RCC 7860 (cell line): ENCODE data around the gene TMEM120B.
"Not testable (repeated sequence)": the region's sequence is repeated elsewhere in the genome, so short reads cannot be mapped to it uniquely, and the experiment has no call there.

ENCODE experiments used
- DNase-seq: peaks from one replicate; pipeline ENCODE4 v3.0.0-alpha.2; 2015; ENCODE audit warnings: low spot score
- FAIRE-seq: peaks from 2 replicates; lab custom pipeline; 2012; peaks lifted over from hg19 to GRCh38; lab: Jason Lieb, UNC

TMEM120B gene

DNA sequence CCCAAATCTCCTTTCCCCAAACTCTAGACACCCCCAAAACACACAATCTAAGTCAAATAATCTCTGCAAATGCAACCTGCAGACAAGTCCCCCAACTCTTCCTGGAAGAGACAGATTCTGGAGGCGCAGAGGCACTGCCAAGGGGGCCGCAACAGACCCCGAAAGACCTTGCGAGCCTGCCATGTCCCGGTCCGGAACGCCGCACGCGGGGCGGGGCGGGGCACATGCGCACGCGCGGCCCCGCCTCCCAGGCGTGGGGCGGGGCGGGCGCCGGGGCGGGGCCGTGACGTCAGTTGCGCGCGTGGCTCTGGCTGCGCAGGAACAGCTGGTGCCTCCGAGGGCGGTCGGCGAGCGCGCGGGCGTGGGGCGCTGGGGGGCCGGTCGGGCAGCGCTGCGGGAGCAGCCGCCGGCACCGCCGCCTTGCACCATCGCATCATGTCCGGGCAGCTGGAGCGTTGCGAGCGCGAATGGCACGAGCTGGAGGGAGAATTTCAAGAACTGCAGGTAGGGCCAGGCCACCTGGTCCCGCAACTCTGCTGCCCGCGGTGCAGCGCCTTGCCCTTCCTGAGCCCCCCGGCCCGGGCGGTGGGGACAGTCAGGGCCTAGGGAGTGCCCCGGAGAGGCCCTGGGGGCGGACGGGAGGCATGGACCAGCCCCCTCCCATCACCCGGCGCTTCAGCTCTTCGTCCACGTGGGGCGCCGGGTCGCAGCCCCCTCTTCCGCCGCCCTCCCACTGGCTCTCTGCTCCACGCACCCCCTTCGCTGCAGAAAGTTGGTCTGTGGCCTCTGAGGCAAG lies at the start of gene TMEM120B:
TSS of gene TMEM120B (plus strand) at position 292 of the 796 bp plus-strand sequence. CDS start at position 436, 144 bp downstream.
- FAIRE-seq: no peak
- DNase-seq: peak; percentile 35

DNA sequence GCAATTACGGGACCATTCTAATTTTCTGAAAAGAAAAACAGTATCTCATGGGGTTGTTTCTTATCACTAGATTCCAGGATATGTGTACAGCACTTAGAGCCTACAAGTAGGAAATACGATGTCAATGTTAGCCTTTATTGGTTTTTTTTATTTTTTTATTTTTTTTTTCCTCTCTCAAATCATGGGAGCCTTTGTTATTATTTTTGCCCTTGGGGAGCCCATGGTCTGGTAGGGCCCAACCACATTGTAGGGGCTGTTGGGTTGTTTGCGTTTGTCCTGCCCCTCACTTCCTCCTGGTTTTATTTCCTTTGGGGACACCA lies 49.0 kb upstream of the TMEM120B start:
- no peak for FAIRE-seq
- no peak for DNase-seq

DNA sequence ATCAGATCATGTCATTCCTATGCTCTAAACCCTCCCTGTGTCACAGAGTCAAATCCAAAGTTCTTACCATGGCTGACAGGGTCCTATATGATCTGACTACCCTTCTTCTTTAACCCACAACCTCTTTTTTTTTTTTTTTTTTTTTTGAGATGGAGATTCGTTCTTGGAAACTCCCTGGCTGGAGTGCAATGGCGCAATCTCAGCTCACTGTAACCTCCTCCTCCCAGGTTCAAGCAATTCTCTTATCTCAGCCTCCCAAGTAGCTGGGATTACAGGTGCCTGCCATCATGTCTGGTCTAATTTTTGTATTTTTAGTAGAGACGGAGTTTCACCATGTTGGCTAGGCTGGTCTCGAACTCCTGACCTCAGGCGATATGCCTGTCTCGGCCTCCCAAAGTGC lies 45.7 kb upstream of the TMEM120B start:
- FAIRE-seq, DNase-seq: not testable (repeated sequence)

DNA sequence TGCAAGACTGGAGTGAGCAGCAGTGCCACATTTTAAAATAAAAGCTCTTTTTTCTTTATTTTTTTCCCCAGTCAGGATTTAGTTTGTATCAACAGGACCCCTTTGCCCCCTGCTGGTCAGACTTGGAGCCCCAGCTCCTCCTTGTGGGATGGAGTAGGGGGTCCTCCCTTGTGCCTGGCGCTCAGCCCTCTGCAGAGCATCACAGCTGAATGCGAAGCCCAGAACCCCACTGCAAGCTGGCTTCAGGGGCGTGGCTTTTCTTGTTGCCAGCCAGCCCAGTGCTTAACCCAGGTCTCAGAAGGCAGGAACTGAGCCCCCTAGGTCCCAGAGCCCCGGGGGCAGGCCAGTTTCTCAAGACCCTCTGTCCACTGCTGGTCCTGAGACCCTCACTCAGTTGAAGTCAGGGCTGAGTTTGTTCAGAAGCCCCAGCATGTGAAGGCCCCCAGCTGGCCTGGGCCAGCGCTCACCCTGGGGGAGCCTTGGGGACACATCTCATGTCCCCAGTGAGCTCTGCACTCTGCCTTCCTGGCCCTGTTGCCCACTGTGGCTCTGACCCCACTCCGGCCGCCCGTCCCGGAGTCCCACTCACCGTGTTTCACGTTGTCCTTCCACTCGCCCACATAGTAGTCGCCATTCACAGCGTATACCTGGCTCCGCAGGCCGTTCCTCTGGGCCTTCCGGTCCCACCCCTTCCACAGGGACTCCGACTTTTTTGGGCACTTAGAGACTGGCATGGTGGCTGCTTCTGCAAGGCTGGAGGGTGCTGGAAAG lies 43.6 kb upstream of the TMEM120B start:
- FAIRE-seq: no peak
- DNase-seq: no peak

DNA sequence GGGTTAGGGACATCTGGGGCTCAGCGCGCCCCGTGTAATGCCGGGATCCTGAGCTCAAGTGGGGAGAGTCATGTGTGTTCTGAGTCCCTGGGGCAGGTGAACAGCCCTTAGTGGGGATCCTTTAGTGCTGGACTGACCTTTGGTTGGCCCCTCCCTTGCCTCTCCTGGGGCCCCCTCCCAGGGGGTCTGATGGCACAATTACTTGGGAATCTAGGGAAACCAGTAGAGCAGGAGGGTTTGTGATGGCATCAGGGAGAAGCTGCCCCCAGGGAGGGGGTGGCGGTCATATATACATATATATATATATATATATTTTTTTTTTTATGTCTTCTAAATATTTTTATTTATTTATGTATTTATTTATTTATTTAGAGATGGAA lies 43.0 kb upstream of the TMEM120B start, which contains the start of gene MORN3:
TSS of gene MORN3 (minus strand) at position 134 of the 380 bp plus-strand sequence. CDS start 171 bp downstream, outside the sequence.
- FAIRE-seq (no peak), DNase-seq (no peak)

DNA sequence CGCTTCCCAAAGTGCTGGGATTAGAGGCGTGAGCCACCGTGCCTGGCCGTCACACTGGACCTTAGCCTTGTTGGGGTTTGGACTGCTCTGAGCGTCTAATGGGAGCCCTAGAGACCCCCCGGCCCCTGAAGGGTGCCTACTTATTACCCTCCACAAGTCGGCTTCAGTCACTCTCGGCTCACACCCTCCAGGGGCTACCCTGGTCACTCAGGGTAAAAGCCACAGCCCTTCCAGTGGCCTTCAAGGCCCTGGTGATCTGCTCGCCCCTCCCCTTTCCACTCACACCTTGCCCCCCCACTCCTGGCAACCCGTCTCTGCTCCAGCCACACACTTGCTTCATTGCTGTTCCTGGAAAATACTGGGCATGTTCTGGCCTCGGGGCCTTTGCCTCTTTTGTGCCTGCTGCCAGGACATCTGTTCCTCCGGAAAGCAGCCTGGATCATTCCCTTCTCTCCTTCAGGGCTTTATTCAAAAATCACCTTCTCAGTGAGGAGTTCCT lies 39.5 kb upstream of the TMEM120B start:
- FAIRE-seq (no peak), DNase-seq (no peak)

DNA sequence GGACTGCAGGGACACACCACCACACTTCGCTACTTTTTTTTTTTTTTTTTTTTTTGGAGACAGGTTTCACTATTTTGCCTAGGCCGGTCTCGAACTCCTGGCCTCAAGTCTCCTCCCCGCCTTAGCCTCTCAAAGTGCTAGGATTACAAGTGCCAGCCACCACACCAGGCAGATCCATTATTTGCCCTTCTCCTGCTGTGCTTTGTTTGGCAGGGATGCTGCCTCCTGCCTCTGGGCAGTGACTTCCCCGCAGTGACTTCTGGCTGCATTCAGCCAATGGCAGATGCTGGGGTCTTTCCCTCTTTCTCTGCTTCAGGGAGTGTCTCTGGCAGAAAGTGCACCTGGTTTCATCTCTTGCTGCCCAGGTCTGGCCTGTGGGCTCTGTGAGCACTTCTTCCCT lies 36.4 kb upstream of the TMEM120B start:
- DNase-seq (no peak), FAIRE-seq (no peak)

DNA sequence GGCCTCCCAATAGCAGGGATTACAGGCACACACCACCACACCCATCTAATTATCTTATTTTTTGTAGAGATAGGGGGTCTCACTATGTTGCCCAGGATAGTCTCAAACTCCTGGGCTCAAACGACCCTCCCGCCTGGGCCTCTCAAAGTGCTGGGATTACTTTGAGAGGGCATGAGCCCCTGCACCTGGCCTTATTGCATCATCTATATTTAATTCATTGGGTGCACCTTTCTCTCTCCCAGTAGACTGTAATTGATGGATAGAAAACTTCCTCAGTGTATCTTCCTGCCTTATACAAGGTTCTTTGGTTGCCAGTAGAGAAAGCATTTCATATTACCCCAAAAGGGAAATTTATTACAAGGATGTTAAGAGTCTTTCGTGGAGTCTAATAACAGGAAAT lies 34.2 kb upstream of the TMEM120B start:
- DNase-seq: no peak
- no peak for FAIRE-seq

DNA sequence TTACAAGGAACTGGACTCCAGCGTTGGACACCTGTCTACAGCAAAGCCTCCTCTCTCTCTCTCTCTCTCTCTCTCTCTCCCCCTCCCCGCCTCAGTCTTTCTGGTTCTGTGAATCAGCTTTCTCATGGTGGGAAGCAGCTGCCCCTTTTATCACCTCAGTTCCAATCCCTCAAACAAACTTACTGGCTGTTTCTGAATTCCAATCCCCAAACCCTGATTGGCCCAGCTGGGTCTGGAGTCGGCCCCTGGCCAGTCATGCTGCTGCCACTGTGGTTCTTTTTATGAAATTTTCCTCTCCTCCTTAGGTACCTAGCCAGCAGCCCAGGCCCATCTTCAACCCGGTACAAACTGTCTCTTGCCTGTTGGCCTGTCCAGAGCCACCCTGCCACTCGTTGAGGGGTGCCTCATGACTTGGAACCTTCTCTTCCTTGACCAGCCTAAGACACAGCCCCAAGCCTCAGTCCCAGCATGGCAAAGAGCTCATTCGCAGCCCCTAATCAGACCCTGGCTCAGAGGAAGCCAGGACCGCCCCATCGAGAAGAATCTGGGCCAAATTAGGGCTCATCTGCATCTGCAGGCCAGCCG lies 33.7 kb upstream of the TMEM120B start:
- FAIRE-seq (no peak), DNase-seq (no peak)

DNA sequence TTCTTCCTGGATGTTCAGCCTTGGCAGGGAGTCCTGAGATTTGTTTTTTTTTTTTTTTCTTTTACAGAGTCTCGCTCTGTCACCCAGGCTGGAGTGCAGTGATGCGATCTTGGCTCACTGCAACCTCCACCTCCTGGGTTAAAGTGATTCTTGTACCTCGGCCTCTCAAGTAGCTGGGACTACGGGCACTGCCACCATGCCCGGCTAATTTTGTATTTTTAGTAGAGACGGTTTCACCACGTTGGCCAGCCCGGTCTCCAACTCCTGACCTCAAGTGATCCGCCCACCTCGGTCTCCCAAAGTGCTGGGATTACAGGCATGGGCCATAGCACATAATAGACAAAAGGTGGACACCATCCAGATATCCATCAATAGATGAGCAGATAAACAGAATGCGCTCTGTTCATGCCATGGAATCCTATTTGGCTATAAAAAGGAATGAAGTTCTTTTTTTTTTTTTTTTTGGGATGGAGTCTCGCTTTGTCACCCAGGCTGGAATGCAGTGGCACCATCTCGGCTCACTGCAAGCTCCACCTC lies 32.8 kb upstream of the TMEM120B start:
- not testable (repeated sequence) for FAIRE-seq, DNase-seq

DNA sequence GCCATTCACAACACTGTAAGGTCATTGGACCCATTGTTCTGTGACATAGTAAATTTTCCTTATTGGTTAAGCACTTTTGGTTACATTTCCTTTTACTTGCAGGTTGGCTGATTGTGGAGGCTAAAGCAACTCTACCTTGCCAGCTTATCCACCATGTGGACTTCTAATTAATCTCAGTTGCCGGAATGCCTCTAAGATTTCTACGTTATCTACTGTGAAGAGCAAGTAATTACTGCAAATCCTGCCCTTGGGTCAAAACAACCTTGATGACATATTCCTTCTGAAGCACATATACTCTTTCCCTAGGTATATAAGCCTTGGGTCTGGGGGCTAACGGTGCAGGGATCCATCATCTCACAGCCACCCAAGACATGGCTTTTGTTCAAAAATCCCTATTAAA lies 23.6 kb upstream of the TMEM120B start:
- DNase-seq: no peak
- FAIRE-seq: no peak

DNA sequence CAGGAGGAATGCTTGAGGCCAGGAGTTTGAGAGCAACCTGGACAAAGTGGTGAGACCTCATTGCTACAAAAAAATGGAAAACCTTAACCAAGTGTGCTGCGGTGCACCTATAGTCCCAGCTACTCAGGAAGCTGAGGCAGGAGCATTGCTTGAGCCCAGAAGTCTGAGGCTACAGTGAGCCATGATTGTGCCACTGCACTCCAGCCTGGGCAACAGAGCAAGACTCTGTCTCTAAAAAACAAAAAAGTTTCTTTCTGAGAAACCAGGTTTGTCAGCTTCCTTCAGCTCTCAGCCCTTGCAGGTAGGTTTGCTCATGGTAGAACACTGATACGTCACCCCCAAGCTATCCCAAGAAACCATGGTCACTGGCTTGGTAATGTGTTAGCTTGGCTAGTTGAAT lies 23.1 kb upstream of the TMEM120B start:
- DNase-seq (no peak), FAIRE-seq (no peak)

DNA sequence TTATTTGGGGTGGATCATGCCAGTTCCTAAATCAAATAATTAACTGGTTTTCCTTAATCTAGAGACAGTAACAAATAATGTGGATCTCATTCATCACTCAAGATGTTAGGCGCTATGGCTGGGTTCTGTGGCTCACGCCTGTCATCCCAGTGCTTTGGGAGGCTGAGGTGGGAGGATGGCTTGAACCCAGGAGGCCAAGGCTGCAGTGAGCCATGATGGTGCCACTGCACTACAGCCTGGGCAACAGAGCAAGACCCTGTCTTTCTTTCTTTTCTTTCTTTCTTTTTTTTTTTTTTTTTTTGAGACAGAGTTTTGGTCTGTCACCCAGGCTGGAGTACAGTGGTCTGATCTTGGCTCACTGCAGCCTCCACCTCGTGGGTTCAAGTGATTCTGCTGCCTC lies 19.8 kb upstream of the TMEM120B start:
- not testable (repeated sequence) for FAIRE-seq

DNA sequence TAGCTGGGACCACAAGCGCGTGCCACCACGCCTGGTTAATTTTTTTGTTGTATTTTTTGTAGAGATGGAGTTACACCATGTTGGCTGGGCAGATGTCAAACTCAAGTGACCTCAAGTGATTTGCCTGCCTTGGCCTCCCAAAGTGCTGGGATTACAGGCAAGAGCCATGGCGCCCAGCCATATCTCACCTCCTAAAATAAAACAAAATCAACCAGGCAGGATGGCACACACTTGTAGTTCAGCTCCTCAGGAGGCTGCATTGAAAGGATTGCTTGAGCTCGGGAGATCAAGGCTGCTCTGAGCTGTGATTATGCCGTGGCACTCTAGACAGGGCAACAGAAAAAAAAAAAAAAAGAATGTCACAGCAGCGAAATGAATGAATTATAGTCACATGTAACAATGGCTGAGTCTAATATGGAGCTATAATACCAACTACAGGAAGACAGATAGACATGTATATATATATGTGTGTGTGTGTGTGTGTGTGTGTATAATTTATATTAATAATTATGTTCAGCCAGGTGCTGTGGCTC lies 19.3 kb upstream of the TMEM120B start:
- no peak for DNase-seq
- FAIRE-seq: no peak

More for the DNA sequence above, 19.8 kb upstream of the TMEM120B start:
- DNase-seq: not testable (repeated sequence)

DNA sequence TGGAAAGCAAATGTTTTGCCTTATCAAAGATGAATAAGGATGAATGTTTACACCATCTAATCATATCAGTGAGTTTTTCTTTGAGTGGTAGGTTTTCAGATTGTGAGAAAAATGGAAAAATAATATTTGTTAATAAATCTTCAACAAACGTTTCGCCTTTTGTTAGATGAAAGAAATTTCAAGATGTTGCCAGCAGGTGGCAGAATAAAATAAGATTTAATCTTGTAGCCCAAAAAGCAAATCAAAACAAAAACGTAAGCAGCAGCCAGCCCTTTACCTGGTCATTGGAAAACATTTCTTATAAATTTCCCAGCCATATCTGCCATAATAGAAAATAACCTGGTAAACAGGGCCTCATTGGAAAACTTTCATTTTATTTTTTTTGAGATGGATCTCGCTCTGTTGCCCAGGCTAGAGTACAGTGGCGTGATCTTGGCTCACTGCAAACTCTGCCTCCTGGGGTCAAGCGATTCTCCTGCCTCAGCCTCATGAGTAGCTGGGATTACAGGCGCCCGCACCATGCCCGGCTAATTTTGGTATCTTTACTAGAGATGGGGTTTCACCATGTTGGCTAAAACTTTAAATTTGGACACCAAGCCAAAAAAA lies 15.4 kb upstream of the TMEM120B start:
- FAIRE-seq: peak; percentile 65
- peak; percentile 30 for DNase-seq

DNA sequence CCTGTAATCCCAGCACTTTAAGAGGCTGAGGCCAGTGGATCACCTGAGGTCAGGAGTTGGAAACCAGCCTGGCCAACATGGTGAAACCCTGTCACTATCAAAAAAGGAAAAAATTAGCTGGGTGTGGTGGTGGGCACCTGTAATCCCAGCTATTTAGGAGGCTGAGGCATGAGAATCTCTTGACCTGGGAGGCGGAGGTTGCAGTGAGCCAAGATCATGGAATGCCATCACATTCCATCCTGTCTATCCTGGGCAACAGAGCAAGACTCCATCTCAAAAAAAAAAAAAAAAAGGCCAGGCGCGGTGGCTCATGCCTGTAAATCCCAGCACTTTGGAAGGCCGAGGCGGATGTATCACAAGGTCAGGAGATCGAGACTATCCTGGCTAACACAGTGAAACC lies 14.7 kb upstream of the TMEM120B start:
- not testable (repeated sequence) for FAIRE-seq, DNase-seq

DNA sequence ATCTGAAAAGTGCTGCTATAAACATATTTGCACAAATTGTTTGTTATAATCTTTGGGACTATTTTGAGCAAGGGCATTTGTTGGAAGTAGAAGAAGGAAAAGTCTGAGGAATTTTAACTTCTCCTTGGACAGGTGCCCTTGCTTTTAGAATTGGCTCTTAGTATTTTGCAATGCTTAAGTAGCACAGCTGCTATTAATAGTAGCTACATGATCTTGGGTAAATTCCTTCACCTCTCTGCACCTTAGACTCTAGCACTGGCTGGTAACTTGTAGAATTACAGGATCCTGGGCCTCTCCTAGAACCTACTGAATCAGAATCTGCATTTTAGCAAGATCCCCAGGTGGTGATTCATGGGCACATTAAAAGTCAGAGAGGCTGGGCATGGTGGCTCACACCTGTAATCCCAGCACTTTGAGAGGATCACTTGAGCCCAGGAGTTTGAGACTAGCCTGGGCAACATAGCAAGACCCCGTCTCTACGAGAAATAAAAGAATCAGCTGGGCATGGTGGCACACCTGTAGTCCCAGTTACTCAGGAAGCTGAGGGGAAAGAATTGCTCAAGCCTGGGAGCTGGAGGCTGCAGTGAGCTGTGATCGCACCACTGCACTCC lies 10.8 kb upstream of the TMEM120B start:
- FAIRE-seq (no peak), DNase-seq (no peak)

DNA sequence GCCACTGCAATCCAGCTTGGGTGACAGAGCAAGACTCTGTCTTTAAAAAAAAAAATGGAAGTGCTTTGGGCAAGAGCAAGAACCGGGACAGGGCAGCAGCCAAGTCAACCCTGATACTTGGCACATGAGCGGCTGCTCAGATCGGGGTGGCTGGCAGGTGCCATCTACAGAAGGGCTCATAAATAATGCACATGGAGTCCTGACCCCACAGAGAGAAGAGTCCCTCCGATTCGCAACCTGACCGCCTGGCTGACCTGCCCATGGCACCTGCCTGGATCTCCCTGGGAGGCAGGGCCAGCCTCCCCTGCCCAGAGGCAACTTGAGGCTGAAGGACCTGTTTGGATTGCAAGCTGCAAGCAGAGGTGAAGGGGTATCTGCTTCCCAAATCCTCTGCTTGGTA lies 9.6 kb upstream of the TMEM120B start:
- FAIRE-seq: no peak

DNA sequence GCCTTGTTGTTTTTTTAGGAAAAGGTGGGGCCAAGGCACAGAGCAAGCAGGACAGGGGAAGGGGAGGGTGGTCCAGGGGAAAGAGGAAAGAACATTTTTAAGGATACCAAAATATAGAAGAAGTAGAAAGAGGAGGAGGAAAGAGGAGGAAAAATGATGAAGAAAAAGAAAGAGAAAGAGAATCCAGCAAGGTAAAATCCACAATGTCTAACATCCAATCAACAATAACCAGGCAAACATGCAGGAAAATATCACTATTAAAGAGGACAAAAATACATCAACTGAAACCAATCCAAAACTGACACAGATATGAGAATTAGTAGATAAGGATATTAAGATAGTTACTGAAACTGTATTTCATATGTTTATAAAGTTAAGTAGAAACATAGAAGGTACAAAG lies 7.0 kb upstream of the TMEM120B start:
- no peak for DNase-seq
- no peak for FAIRE-seq

More for the DNA sequence above, 9.6 kb upstream of the TMEM120B start:
- no peak for DNase-seq
